Activated B cell treated with CpG ODN at 0.5 μM for 24 hours (primary cell): ENCODE results near the gene TWF2. TPM values are rescaled to one million over a fixed set of nuclear protein-coding genes. Genes with fewer than 3 reads are reported as not detected.

Experiments used
- ATAC-seq: fragments of 200-7000 bp; cut with Tn5 transposase; one replicate; pipeline ENCODE4 v1.10.0; 2021; ENCODE audit warnings: low read depth, mild to moderate bottlenecking, moderate library complexity
- CTCF ChIA-PET: fragments of 350-600 bp; sonication (Branson Sonifier 250); formaldehyde crosslinking; loops from one replicate; lab custom pipeline; 2021; ENCODE audit warnings: antibody characterized with exemption; lab: Charles Lee
- POLR2A ChIA-PET: fragments of 350-600 bp; sonication (Branson Sonifier 250); formaldehyde crosslinking; loops from one replicate; lab custom pipeline; 2021; ENCODE audit warnings: antibody characterized with exemption; lab: Charles Lee
- DNase-seq: peaks from one replicate; pipeline ENCODE4 v3.0.0; 2022
- H3K27ac Mint-ChIP-seq: one replicate; pipeline ENCODE4 v1.8.0; 2020; ENCODE audit warnings: mixed read lengths
- H3K27me3 Mint-ChIP-seq: one replicate; pipeline ENCODE4 v1.8.0; 2021; ENCODE audit warnings: mixed read lengths
- H3K36me3 Mint-ChIP-seq: one replicate; pipeline ENCODE4 v1.8.0; 2021; ENCODE audit warnings: low read depth, mixed read lengths
- H3K4me1 Mint-ChIP-seq: one replicate; pipeline ENCODE4 v1.8.0; 2021; ENCODE audit warnings: mixed read lengths
- H3K4me3 Mint-ChIP-seq: one replicate; pipeline ENCODE4 v1.8.0; 2020; ENCODE audit warnings: mild to moderate bottlenecking, mixed read lengths
- H3K9me3 Mint-ChIP-seq: one replicate; pipeline ENCODE4 v1.8.0; 2020; ENCODE audit warnings: mixed read lengths
- CTCF ChIP-seq: fragments of 200-600 bp; IDR thresholded peaks from one replicate; pipeline ENCODE4 v1.8.0; 2022; ENCODE audit warnings: antibody characterized with exemption, mild to moderate bottlenecking
- intact Hi-C: fragments of 100-400 bp; cut with micrococcal nuclease; formaldehyde crosslinking; loops from one replicate; pipeline ENCODE4 v1.15.1; 2024
- total RNA-seq: library from RNA; stranded (reverse); gene quantifications from 2 replicates; pipeline ENCODE4 v1.2.3, GENCODE V29; 2022

TWF2 gene
- total RNA-seq, 1 donor from 2014 or later: 74.1 TPM

- no peak for DNase-seq
- H3K36me3 Mint-ChIP-seq: no peaks in the 10 kb centered on the region
- no peaks in the 10 kb centered on the region for H3K27me3 Mint-ChIP-seq
- POLR2A ChIA-PET: no interaction called here
- no peak overlapping the region for H3K4me3 Mint-ChIP-seq
- no peak for ATAC-seq
- H3K4me1 Mint-ChIP-seq: peaks cover 4% of the 10 kb centered on the region
- intact Hi-C loops: no loop called here
- CTCF ChIA-PET: no interaction called here
- no peaks in the 10 kb centered on the region for H3K9me3 Mint-ChIP-seq
- no peak for TF ChIP-seq CTCF
- no peak overlapping the region for H3K27ac Mint-ChIP-seq
Observed at GRCh38 chr3:52182691-52183090, 56.3 kb downstream of the TWF2 start.

- ChIA-PET CTCF (no interaction called here), POLR2A (no interaction called here)
- Mint-ChIP-seq H3K27ac (no peak overlapping the region), H3K4me1 (peaks cover 4% of the 10 kb centered on the region), H3K27me3 (no peaks in the 10 kb centered on the region), H3K36me3 (no peaks in the 10 kb centered on the region), H3K9me3 (no peaks in the 10 kb centered on the region), H3K4me3 (no peak overlapping the region)
- ATAC-seq (no peak), DNase-seq (no peak)
- TF ChIP-seq CTCF: no peak
- intact Hi-C loops: no loop called here
Observed at GRCh38 chr3:52182196-52182595, 56.8 kb downstream of the TWF2 start.

- ChIA-PET POLR2A (no interaction called here), CTCF (no interaction called here)
- no peaks in the 10 kb centered on the region for H3K9me3 Mint-ChIP-seq
- intact Hi-C loops: no loop called here
- ATAC-seq (no peak), DNase-seq (no peak)
- no peak overlapping the region for H3K27ac Mint-ChIP-seq
- H3K36me3 Mint-ChIP-seq: no peaks in the 10 kb centered on the region
- no peaks in the 10 kb centered on the region for H3K27me3 Mint-ChIP-seq
- H3K4me3 Mint-ChIP-seq: no peak overlapping the region
- H3K4me1 Mint-ChIP-seq: peaks cover 4% of the 10 kb centered on the region
- no peak for TF ChIP-seq CTCF
Observed at GRCh38 chr3:52181543-52181942, 57.4 kb downstream of the TWF2 start.

Other genes with a start within 250 kb of the TWF2 start
- 1,884 and 2,140 TPM in 2 replicates for gene RPL29, start 243.3 kb downstream of the TWF2 start, total RNA-seq
- gene DUSP7, start 182.6 kb downstream of the TWF2 start, total RNA-seq: 3.7 and 4.3 TPM in 2 replicates
- gene POC1A, start 84.7 kb downstream of the TWF2 start, total RNA-seq: 2.3 and 2.4 TPM in 2 replicates
- gene ALAS1, start 41.0 kb downstream of the TWF2 start, total RNA-seq: 25.9 and 27.6 TPM in 2 replicates
- gene TLR9, start 13.5 kb downstream of the TWF2 start, total RNA-seq: 10.4 and 11.4 TPM in 2 replicates
- 44.4 and 44.6 TPM in 2 replicates for gene PPM1M, start 6.6 kb upstream of the TWF2 start, total RNA-seq
- 84.1 and 86.4 TPM in 2 replicates for gene WDR82, start 39.5 kb upstream of the TWF2 start, total RNA-seq
- gene GLYCTK, start 48.7 kb upstream of the TWF2 start, total RNA-seq: 28.2 and 33.5 TPM in 2 replicates
- gene DNAH1, start 77.2 kb upstream of the TWF2 start, total RNA-seq: 22.8 and 25.8 TPM in 2 replicates
- gene BAP1, start 170.8 kb upstream of the TWF2 start, total RNA-seq: 98.7 and 105 TPM in 2 replicates
- gene PHF7, start 171.5 kb upstream of the TWF2 start, total RNA-seq: 6.4 and 7.5 TPM in 2 replicates
- not detected in 2 replicates for gene SEMA3G, start 205.9 kb upstream of the TWF2 start, total RNA-seq
- 0.32 TPM in 1 of 2 replicates, not detected in the other for gene TNNC1, start 214.9 kb upstream of the TWF2 start, total RNA-seq
- 79.6 and 89.5 TPM in 2 replicates for gene NISCH, start 216.4 kb upstream of the TWF2 start, total RNA-seq